ENCODE measurements around the gene HSD17B12.

HSD17B12 gene

GRCh38 chr11:43774786-43775185 lies 94.2 kb downstream of the HSD17B12 start (continued):
- TF ChIP-seq PATZ1 (CRISPR knock-in tag; IDR thresholded peaks at IDR 0.05; ENCODE audit: borderline replicate concordance), result no peak
- TF ChIP-seq BACH2 (CRISPR knock-in tag; IDR thresholded peaks at IDR 0.05; ENCODE audit: borderline replicate concordance), result no peak
- TF ChIP-seq ESRRG (CRISPR knock-in tag; IDR thresholded peaks at IDR 0.05), result no peak
- TF ChIP-seq ARNTL (CRISPR knock-in tag; IDR thresholded peaks at IDR 0.05; ENCODE audit: borderline replicate concordance, low read depth), result no peak
- no peak for TF ChIP-seq PPARA (CRISPR knock-in tag; IDR thresholded peaks at IDR 0.05; ENCODE audit: borderline replicate concordance)
- no peak for TF ChIP-seq SNAI2 (CRISPR knock-in tag; IDR thresholded peaks at IDR 0.05)
- no peak for TF ChIP-seq ZNF565 (CRISPR knock-in tag; conservative IDR thresholded peaks at IDR 0.05; ENCODE audit: low read depth)
- no peak for TF ChIP-seq CSDC2 (CRISPR knock-in tag; IDR thresholded peaks at IDR 0.05)
- TF ChIP-seq OSR1 (CRISPR knock-in tag; IDR thresholded peaks at IDR 0.05), result no peak
- TF ChIP-seq, protein P1, sequence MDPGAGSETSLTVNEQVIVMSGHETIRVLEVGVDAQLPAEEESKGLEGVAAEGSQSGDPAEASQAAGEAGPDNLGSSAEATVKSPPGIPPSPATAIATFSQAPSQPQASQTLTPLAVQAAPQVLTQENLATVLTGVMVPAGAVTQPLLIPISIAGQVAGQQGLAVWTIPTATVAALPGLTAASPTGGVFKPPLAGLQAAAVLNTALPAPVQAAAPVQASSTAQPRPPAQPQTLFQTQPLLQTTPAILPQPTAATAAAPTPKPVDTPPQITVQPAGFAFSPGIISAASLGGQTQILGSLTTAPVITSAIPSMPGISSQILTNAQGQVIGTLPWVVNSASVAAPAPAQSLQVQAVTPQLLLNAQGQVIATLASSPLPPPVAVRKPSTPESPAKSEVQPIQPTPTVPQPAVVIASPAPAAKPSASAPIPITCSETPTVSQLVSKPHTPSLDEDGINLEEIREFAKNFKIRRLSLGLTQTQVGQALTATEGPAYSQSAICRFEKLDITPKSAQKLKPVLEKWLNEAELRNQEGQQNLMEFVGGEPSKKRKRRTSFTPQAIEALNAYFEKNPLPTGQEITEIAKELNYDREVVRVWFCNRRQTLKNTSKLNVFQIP (CRISPR knock-in tag; IDR thresholded peaks at IDR 0.05; ENCODE audit: borderline replicate concordance, low read depth), result no peak

DNA sequence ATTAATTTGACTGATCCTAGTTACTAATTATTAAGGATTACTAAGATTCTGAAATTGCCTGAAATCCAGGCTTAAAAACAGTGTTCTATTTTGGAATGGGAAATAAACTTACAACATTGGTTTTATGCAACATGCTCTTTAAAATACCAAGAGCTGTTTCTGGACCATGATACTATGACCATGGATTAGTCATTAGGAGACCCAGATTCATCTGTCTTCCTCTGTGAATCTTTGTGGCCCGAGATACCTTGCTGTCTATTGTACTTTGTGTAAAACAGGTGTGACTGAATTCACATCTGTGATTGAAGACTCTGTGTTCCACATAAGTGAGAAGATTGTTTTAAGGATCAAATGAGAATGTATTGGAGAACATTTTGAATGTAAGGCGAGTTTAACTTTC lies 98.8 kb downstream of the HSD17B12 start:
- TF ChIP-seq TCF4 (CRISPR knock-in tag; IDR thresholded peaks at IDR 0.05; ENCODE audit: borderline replicate concordance), result no peak
- TF ChIP-seq SNAI2 (CRISPR knock-in tag; IDR thresholded peaks at IDR 0.05), result no peak
- TF ChIP-seq ZFP3 (CRISPR knock-in tag; IDR thresholded peaks at IDR 0.05), result no peak
- no peak for TF ChIP-seq TOX (CRISPR knock-in tag; IDR thresholded peaks at IDR 0.05; ENCODE audit: borderline replicate concordance)
- TF ChIP-seq OSR1 (CRISPR knock-in tag; IDR thresholded peaks at IDR 0.05), result no peak
- TF ChIP-seq ZNF8 (CRISPR knock-in tag; IDR thresholded peaks at IDR 0.05), result no peak
- TF ChIP-seq, protein P1 (CRISPR knock-in tag; IDR thresholded peaks at IDR 0.05; ENCODE audit: borderline replicate concordance, low read depth), result no peak
- ATAC-seq, result no peak

GRCh38 chr11:43784301-43784700 lies 103.8 kb downstream of the HSD17B12 start:
- TF ChIP-seq RARB (CRISPR knock-in tag; IDR thresholded peaks at IDR 0.05) (no peak), PPARA (CRISPR knock-in tag; IDR thresholded peaks at IDR 0.05; ENCODE audit: borderline replicate concordance) (no peak), ZC3H10 (CRISPR knock-in tag; IDR thresholded peaks at IDR 0.05) (no peak), TOX (CRISPR knock-in tag; IDR thresholded peaks at IDR 0.05; ENCODE audit: borderline replicate concordance) (no peak), PATZ1 (CRISPR knock-in tag; IDR thresholded peaks at IDR 0.05; ENCODE audit: borderline replicate concordance) (no peak), GLIS3 (CRISPR knock-in tag; IDR thresholded peaks at IDR 0.05) (no peak), ZFP30 (CRISPR knock-in tag; IDR thresholded peaks at IDR 0.05) (no peak)
- TF ChIP-seq, protein P1 (CRISPR knock-in tag; IDR thresholded peaks at IDR 0.05; ENCODE audit: borderline replicate concordance, low read depth), result no peak
- ATAC-seq, result no peak

DNA sequence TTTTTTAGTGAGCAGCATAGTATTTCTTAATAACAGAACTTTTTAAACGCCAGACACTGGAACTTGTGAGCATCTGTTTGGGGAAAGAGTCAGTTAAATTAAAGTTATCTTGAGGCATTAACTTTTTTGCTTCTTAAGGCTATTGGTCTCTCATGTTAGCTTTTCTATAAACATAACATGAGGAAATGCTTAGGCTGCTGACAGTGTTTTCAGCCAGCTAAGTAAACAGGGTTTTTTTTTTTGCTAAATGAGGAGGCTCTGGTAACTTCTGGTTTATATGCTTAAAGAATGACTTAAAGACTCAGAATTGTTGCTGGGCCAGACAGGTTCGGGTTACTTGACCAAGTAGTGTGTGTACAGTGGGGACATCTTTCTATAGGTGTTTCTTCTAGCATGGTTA lies 104.3 kb downstream of the HSD17B12 start:
- TF ChIP-seq ISL1 (CRISPR knock-in tag; IDR thresholded peaks at IDR 0.05), result no peak
- no peak for TF ChIP-seq TOX (CRISPR knock-in tag; IDR thresholded peaks at IDR 0.05; ENCODE audit: borderline replicate concordance)
- ATAC-seq, result no peak
